ENCODE data around the gene WWTR1. TPM values are rescaled to one million over a fixed set of nuclear protein-coding genes. Genes with fewer than 3 reads are reported as not detected.

WWTR1 gene
- total RNA-seq, 1 experiment from 2014 or later = 24.4 TPM

- H2BK5ac ChIP-seq (ENCODE audit: insufficient read length, low read length) = no peak overlapping the region
- no CpG with 5 or more reads among the region's 2 CpGs for WGBS (ENCODE audit: extremely low coverage, insufficient read length, low lambda C conversion rate)
- no peaks in the 10 kb centered on the region for H4K20me1 ChIP-seq (ENCODE audit: control insufficient read depth, insufficient read depth, insufficient read length)
- no peak overlapping the region for H3K9ac ChIP-seq (ENCODE audit: extremely low read depth, insufficient read length, low read length)
- no peaks in the 10 kb centered on the region for H3K27me3 ChIP-seq (ENCODE audit: insufficient read depth, low read length)
- H3K4me2 ChIP-seq (ENCODE audit: insufficient read depth, insufficient read length, low read length) = no peak overlapping the region
- no peak overlapping the region for H3K14ac ChIP-seq (ENCODE audit: insufficient read depth, low read length)
- H3T11ph ChIP-seq (ENCODE audit: low read length) = no peak overlapping the region
- Mint-ChIP-seq H3K4me1 (peaks cover 0 to 2% of the 10 kb centered on the region in 2 experiments; a peak in 1 of 4 replicates), H3K36me3 (ENCODE audit: insufficient read depth in 1 of 3, low read depth in 3 of 3) (no peaks in the 10 kb centered on the region), H3K9me3 (no peaks in the 10 kb centered on the region; a peak in 1 of 5 replicates), H3K4me3 (no peak overlapping the region), H3K27me3 (ENCODE audit: low read depth) (no peaks in the 10 kb centered on the region; the same call in 1 of the 2 replicates), H3K27ac (no peak overlapping the region)
- H3K18ac ChIP-seq (ENCODE audit: insufficient read length, low read depth, low read length) = no peak overlapping the region
- H2BK15ac ChIP-seq (ENCODE audit: low read depth, low read length) = no peak overlapping the region
- no peak overlapping the region for H2BK120ac ChIP-seq (ENCODE audit: low read depth, low read length, poor library complexity, severe bottlenecking)
- H2AFZ ChIP-seq (ENCODE audit: low read length) = no peak overlapping the region
- H4K8ac ChIP-seq (replicated peaks; ENCODE audit: insufficient read length, low read depth, low read length) = no peak overlapping the region
- no peak overlapping the region for H3K4ac ChIP-seq (ENCODE audit: low read depth, low read length)
- no peaks in the 10 kb centered on the region for H3K79me2 ChIP-seq (ENCODE audit: insufficient read depth, low read length)
- H4K91ac ChIP-seq (ENCODE audit: insufficient read length, low read depth, low read length) = no peak overlapping the region
- H2BK20ac ChIP-seq (ENCODE audit: low read depth, low read length, poor library complexity, severe bottlenecking) = no peak overlapping the region
- no peak overlapping the region for H3K23ac ChIP-seq (ENCODE audit: insufficient read length, low read depth, low read length)
- no peaks in the 10 kb centered on the region for H3K79me1 ChIP-seq (ENCODE audit: insufficient read depth, low read depth, low read length, poor library complexity, severe bottlenecking)
- no peak overlapping the region for H4K5ac ChIP-seq (ENCODE audit: insufficient read length, low read depth, low read length)
- H3K23me2 ChIP-seq (ENCODE audit: insufficient read length, low read depth, low read length, poor library complexity, severe bottlenecking) = no peaks in the 10 kb centered on the region
- TF ChIP-seq CTCF (conservative IDR thresholded peaks at IDR 0.05) = no peak
- DNase-seq = no peak
- H3K4me1 ChIP-seq (ENCODE audit: insufficient read depth, low read length) = no peaks in the 10 kb centered on the region
- no peak overlapping the region for H2AK5ac ChIP-seq (ENCODE audit: insufficient read length, low read length)
- H2BK12ac ChIP-seq (ENCODE audit: insufficient read length, low read depth, low read length) = no peak overlapping the region
- H3K56ac ChIP-seq (ENCODE audit: insufficient read length, low read depth, low read length) = no peak overlapping the region
- no peak overlapping the region for H3K27ac ChIP-seq (ENCODE audit: insufficient read length, low read depth, low read length)
- H3K9me3 ChIP-seq (ENCODE audit: control insufficient read depth, low read depth, low read length) = no peaks in the 10 kb centered on the region
These were observed 150.9 kb downstream of the WWTR1 start for GRCh38 chr3:149506965-149507364.
